GM21367 (cell line): ENCODE data around the gene CDK16.
A peak's percentile ranks its signal among the peaks of the same experiment; 100 is the strongest.

Experiments used
- ATAC-seq: cut with Tn5 transposase; IDR thresholded peaks from one replicate; pipeline ENCODE4 v1.9.1; 2021; ENCODE audit not compliant: unreplicated experiment

The CDK16 gene

GRCh38 chrX:47218280-47218919 lies at the start of gene CDK16:
TSS of gene CDK16 (plus strand) at chrX:47218681. CDS start at chrX:47223558, 4,877 bp downstream.
- ATAC-seq, result peak; percentile 17

- ATAC-seq, result no peak
Measured at GRCh38 chrX:47169273-47169672, 49.2 kb upstream of the CDK16 start.

DNA sequence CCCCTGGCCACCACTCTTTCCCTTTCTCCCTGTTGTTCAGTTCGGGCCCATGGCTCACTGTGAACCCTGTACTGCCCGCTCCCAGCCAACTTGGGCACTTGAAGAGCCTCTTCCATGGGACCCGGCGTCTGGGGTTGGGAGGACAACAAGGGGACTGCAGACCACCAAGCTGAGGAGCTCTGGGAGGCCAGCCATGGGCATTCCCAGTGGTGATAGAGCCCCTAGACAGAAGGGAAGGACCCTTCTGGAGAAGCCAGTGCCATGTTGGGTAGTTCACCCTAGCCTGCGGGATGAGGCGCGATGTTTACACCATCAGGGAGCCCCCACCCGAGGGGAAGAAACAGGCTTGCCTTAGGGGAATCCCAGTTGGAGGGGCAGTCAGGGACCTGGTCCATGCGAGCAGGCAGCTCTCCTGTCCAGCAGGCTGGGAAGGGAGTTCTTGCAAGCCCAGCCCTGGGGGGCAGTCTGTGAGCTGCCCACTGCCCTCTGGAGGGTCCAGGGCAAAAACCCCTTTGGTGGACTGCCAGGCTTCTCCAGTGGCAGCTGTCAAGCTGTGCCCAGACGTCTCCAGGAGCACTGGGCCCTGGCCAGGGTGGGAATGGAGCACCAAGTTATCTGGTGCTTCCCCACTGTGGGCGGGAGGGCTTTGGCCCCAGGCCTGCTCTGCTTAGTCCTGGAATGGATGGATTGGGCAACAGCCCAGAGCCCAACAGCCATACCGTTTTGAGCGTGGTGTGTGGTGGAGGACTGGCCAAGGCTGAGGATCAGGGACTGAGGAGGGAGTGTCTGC lies 48.6 kb upstream of the CDK16 start:
- ATAC-seq, result no peak

DNA sequence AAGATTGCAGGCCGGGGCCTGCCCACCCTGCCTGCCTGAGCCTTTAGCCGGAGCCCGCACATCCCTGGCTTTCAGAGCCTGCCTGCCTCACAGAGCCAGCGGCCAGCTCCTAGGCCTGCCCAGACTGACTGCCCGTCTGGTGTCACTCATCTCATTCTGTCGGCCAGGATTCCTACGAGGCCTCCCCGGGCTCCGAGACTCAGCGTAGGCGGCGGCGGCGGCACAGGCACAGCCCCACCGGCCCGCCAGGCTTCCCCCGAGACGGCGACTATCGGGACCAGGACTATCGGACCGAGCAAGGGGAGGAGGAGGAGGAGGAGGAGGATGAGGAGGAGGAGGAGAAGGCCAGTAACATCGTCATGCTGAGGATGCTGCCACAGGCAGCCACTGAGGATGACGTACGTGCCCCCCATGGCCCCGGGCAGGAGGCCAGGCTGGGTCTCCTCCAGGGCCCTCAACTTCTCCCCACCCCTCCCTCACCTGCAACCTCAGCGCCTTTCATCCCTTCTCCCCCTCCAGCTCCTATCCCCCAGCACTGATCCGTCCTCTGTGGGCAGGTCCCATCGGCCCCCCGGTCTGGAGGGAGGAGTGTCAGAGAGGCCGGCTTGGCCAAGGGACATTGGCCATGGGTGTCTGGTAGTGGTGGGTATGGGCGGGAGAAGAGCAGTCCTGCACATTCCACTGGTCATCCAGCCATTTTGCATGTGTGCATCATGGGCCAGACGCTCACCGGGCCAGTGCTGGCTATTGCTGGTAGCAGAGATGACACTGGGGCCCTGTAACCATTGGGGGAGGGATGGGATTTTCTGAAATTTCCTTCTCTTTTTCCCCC lies 47.4 kb upstream of the CDK16 start:
- no peak for ATAC-seq

DNA sequence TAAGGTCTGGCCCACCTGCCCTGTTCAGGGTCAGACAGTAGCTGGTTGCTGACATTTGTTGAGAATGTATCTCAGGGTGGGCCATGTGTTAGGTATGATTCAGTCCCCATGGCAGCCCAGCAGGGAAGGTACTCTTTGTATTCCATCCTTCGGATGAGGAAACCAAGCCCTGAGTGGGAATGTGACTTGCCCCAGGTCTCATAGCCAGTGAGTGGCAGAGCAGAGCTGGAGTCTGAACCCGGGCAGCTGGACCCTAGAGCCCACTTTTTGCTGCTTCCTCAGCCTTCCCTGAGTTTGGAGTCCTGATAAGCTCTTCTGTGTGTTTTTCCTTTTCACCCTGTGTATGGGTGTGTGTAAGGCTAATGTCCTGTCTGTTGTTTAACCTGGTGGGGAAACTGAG lies 46.5 kb upstream of the CDK16 start:
- no peak for ATAC-seq

DNA sequence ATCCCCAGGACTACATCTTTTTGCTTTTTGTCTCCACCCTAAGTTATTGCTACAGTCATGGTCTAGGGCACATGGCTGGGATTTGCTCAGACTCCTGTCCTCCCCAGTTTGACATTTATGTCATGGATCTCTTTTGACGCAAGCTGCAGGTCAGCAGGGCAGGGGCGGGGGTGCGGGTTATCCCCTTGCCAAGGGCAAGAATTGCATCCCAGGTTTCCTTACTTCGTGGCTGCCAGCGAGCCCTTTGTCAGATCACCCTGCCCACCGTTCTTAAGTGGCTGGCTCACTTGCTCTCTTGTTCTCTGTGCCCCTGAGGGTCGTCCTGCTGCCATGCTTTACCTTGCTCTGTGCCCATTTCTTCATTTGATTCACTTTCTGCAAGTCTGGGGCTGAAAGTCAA lies 45.9 kb upstream of the CDK16 start:
- ATAC-seq, result no peak

GRCh38 chrX:47172971-47173792 lies 45.3 kb upstream of the CDK16 start:
- no peak for ATAC-seq

- ATAC-seq, result no peak
Measured at GRCh38 chrX:47174376-47174775, 44.1 kb upstream of the CDK16 start.

GRCh38 chrX:47174846-47175587 lies 43.5 kb upstream of the CDK16 start:
- ATAC-seq, result no peak

DNA sequence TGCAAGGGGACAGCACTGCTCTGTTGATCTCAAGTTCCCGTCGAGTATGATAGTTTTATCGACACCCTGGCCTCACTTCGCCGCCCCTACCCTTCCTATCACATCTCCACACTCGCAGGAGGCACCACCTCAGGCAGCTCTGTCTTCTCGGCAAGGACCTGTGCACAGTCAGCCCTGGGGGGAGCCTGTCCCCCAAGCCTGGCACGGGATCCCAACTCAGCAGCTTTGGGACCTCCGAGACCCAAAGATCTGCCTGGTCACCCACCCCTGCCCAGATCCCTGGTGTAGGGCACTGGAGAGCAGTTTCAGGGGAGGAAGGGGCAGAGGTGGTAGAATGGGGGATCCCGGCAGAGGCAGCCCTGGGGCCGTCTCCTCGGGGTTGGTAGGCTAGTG lies 42.9 kb upstream of the CDK16 start:
- ATAC-seq, result no peak

DNA sequence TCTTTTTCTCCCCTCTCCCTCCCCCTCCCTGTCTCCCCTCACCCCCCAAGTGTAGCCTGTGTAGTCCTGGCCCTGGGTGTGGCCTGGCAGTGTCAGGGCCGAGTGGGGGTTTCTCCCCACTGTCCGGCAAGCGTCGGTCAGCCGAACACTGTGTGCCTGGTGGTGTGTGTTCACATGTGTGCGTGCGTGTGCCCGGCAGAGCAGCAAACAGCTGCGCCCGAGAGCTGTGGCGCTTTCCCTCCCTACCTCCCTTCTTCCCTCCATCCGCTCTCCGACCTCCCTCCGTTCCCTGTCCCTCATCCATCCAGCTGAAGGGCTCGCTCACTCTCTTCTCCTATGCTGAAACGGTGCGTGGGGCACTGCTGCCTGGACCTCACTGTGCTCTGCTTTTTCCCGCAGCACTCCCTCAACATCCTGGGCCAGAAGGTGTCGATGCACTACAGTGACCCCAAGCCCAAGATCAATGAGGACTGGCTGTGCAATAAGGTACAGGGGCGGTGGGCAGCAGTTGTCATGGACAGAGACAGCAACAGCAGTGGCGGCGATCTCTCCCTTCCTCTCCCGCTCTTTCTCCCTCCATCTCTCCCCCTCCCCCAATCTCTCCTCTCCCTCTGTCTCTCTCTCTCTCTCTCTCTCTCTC lies 42.3 kb upstream of the CDK16 start:
- ATAC-seq, result no peak

- no peak for ATAC-seq
Measured at GRCh38 chrX:47177079-47177478, 41.4 kb upstream of the CDK16 start.

DNA sequence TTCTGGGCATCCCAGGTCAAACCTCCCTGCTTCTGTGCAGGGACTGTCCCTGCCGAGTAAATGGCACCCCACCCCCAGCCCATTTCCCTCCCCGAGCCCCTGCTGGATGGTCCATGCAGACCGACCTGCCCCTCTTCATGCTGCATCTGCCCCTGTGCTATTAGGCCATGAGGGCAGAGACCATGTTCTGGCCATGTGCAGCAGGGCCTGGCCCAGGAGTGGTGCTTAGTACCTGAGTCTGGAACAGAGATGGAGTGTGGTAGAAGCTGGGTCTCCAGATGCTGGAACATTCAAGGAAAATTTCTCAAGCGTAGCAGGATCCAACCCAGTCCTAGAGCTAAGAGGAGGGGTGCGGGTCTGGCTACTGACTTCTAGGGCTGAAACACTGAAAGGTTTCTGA lies 40.1 kb upstream of the CDK16 start:
- ATAC-seq, result no peak

GRCh38 chrX:47179221-47179927 lies 39.1 kb upstream of the CDK16 start:
- ATAC-seq, result no peak

DNA sequence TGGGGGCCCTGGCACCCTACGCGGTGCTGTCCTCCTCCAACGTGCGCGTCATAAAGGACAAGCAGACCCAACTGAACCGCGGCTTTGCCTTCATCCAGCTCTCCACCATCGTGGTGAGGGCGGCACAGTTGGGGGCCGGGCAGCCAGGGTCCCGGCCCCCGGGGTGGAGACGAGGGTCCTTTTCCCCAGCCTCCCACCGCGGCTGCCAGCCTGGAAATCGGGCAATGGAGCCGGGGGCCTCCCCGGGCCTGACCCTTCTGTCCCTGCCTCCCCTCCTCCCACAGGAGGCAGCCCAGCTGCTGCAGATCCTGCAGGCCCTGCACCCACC lies 38.6 kb upstream of the CDK16 start:
- no peak for ATAC-seq

GRCh38 chrX:47180346-47180745 lies 38.1 kb upstream of the CDK16 start:
- no peak for ATAC-seq

DNA sequence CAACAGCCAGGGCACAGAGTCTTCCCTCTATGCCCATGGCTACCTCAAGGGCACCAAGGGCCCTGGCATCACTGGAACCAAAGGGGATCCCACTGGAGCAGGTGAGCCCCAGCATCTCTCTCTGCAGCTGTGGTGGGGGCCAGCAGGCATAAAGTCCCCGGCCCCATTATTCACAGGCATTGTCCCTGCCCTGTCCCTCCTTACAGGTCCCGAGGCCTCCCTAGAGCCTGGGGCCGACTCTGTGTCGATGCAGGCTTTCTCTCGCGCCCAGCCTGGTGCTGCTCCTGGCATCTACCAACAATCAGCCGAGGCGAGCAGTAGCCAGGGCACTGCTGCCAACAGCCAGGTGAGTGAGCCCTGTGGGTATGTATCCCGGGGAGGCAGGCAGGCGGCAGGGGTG lies 37.2 kb upstream of the CDK16 start:
- ATAC-seq, result no peak

- ATAC-seq, result no peak
Measured at GRCh38 chrX:47182106-47182700, 36.3 kb upstream of the CDK16 start.

GRCh38 chrX:47184486-47184885 lies 34.0 kb upstream of the CDK16 start:
- no peak for ATAC-seq
